GM18505 (cell line): ENCODE results near the gene TMEM30B.
"Not testable (repeated sequence)": the region's sequence is repeated elsewhere in the genome, so short reads cannot be mapped to it uniquely, and the experiment has no call there.

ENCODE experiments used
- ATAC-seq: cut with Tn5 transposase; IDR thresholded peaks from one replicate; pipeline ENCODE4 v1.9.1; 2021; ENCODE audit not compliant: unreplicated experiment
- POLR2A ChIP-seq: IDR thresholded peaks from 4 replicates; pipeline ENCODE4 v1.6.1; 2011; ENCODE audit warnings: borderline replicate concordance; ENCODE audit not compliant: insufficient read depth, insufficient read length; ENCODE audit errors: extremely low read depth

Gene TMEM30B

DNA sequence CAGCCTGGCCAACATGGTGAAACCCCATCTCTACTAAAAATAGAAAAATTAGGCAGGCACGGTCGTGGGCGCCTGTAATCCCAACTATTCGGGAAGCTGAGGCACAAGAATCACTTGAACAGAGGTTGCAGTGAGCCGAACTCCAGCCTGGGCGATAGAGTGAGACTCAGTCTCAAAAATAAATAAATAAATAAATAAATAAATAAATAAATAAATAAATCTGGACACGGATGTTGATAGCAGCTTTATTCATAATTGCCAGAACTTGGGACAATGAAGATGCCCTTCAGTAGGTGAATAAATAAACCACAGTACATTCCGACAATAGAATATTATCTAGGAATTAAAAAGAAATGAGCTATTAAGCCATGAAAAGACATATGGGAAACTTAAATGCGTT, 31.1 kb downstream of the TMEM30B start:
- no peak for ATAC-seq
- TF ChIP-seq POLR2A: no peak

DNA sequence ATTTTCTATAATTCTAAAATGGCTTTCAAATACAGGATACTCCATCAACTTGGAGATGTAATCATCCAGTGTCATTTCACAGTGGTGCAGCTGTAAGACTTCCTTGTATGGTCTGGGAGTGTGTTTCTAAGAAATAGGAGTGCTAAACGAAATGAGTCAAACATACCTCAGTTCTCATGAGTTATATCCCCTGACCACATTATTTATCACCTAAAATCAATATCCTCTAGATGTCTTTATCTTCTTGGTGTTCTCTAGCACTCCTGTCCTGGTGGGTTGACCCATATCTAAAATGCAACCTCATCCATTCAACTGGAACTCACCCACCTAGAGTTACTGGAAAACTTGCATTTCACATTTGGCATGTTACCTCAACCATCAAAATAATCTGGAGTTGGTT, 33.2 kb downstream of the TMEM30B start:
- TF ChIP-seq POLR2A: no peak
- ATAC-seq: no peak

DNA sequence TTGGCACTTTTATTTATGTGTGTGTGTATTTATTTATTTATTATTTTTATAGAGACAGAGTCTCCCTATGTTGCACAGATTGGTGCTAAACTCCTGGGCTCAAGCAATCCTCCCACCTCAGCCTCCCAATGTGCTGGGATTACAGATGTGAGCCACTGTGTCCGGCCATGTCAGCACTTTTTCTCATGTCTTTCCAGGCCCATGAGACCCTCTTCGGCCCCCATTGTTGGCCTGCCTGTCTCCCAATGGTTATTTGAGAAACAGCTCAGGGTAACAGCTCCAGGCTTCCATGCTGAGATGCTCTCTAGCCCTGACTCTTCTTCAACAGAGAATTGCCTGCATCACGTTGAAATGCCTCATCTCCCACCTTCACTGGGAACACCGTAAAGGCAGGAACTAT, 34.4 kb downstream of the TMEM30B start:
- no peak for ATAC-seq
- no peak for TF ChIP-seq POLR2A

DNA sequence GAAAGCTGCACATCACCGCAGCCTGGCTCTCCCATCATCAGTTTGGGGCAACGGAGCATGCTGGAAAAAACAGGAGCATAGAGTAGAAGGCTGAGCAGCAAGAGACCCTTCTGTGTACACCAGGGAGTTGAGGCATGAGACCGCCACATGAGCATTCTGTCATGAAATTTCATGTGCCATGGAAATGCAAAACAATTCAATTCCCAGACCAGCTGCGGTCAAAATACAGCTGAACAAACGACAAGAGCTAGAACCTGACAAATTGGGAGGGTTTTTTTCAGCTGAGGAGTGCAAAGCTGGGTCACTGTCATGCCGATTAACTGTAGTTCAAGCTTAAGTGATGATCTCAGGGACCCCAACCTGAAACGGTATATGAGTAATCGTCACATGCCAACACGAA, 37.1 kb downstream of the TMEM30B start:
- no peak for ATAC-seq
- TF ChIP-seq POLR2A: no peak

DNA sequence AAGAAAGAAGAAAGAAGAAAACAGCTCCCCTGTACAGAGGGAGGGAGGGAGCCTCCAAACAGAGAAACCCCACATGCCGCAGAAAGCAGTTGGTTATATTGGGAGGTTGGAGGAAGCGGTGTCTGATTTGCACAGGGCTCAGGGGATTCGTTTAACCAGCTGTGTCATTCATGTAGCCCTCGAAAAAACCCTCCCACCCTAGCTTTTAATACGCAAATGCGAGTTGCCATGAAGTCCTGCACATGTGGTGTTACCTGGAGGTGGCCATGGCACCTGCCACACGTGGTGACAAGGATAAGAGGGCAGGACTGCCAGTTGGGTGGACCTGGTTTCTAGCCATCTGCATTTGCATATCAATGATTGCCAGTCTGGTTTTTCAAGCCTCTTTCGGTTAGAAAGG, 40.9 kb downstream of the TMEM30B start:
- no peak for ATAC-seq
- no peak for TF ChIP-seq POLR2A

DNA sequence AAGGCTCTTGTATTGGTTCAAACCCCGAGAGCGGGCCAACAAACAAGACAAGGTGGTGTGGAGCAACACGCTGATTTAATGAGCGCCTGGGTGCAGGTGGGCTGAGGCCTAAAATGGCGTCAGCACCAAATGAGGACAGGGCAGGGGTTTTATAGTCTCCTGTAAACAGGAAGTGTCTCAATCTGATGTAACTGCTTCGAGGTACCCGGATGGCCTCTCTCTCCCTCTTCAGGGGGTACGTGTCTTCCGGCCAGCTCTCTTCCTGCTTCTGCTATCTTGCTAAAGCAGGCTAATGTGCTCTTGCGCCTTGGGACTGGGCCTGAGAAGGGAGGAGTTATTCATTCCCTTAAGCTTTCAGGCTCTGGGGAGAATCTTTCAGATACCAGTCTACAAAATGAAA, 41.9 kb downstream of the TMEM30B start:
- ATAC-seq: not testable (repeated sequence)

DNA sequence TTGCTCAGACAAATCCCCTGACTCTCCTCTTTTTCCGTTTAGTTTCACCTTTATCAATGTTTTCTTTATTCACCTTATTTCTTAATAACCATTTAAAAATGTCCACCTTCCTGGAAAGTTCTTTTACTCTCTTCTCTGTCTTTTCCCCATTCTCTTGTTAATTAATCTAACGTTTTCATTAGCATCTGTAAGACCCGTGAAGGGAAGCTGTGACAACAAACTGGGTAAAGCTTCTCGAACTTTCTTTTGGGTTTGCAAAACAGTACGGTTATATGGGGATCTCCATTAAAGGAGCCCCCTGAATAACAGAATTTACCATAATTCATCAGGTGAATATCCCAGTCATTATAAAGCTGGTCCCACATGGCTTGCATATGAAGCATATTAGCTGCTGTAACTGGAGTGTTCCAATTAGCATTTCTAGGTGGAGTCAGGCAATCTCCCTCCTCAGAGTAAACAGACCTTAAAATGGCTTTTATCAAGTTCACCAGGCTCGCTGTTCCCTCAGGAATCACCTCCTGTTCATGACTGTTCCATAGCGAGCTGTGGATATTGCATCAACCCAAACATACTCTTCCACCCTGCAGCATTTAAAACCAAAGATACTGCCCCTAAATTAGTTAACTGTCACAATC, 42.4 kb downstream of the TMEM30B start:
- no peak for TF ChIP-seq POLR2A
- no peak for ATAC-seq

DNA sequence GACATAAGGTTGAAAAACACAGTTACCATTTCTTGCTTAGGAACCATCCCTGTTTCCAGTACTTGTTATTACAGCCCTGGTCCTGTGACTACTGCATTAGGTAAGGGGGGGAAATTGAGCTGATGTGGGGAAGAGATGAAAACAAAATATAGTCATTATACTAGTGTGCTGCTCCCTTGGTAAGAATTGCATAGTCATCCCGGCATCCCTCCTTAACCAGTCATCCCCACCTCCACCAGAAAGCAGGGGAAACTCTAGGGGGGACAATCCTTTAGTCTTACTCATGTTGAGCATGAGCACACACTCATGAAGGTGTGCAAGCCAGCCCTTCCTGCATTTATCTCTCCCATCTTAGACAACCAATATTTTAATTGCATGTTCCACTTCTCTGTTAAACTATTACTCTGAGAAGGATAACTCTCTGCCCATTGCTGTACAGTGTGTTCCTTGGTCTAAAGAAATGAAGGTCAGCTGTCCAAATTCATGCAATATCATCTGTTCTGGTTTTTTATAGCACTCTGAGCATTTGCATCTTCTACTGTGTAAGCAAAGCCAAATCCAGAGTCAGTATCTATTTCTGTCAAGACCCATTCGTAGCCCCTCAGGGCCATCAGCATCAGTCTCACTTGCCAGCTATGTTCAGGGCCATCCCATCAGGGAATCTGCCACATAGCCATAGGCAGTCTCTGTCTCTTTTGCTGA, 46.8 kb downstream of the TMEM30B start:
- no peak for TF ChIP-seq POLR2A
- no peak for ATAC-seq

DNA sequence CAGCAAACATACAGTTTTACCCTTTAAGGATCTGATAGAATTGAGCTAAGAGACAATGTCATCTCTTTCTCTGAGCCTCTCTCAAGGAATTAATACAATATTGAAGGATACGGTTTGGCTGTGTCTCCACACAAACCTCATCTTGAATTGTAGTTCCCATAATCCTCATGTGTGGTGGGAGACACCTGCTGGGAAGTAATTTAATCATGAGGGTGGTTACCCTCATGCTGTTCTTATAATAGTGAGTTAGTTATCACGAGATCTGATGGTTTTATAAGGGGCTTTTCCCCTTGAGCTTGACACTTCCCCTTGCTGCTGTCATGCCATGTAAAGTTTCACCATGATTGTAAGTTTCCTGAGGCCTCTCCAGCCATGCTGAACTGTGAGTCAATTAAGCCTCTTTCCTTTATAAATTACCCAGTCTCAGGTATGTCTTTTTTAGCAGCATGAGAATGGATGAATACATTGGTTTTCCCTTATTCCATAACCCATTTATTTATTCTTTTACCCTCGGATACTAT, 47.6 kb downstream of the TMEM30B start:
- ATAC-seq: no peak
- no peak for TF ChIP-seq POLR2A

DNA sequence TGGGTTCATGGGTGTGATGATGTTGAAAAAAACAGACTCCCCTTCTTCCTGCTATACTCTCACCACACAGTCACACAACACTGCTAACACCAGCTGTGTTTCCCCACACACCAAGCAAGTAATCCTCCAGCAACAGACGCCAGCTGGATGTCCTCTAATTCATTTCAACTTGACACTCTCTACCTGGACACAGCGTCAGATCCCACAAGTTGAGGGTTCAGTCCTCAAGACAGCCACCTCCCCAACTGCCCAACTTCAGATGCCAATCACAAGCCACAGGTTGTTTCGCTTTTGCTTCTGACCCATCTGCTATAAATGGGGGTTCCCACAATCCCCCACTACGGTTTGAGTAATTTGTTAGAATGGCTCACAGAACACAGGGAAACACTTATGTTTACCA, 49.3 kb downstream of the TMEM30B start:
- no peak for ATAC-seq
- no peak for TF ChIP-seq POLR2A

DNA sequence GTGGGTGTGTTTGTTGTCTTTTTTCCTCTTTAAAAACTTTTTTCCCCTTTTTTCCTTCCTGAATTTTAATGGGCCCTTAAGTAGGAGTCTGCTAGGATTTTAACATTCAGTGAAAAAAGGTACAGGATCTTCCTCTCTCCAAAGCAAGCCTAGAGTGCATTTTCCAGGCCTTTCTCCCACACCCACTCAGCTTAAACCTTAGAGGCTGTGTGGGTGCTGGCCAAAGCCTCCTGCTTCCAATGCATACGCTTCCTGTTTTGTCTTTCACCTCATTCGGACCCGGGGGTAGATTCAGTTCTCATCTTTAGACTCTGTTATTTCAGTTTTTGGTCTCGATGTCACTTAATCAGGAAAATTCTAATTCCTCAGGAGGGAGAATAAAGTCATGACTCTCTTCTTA, 51.2 kb downstream of the TMEM30B start:
- TF ChIP-seq POLR2A: no peak
- ATAC-seq: no peak

DNA sequence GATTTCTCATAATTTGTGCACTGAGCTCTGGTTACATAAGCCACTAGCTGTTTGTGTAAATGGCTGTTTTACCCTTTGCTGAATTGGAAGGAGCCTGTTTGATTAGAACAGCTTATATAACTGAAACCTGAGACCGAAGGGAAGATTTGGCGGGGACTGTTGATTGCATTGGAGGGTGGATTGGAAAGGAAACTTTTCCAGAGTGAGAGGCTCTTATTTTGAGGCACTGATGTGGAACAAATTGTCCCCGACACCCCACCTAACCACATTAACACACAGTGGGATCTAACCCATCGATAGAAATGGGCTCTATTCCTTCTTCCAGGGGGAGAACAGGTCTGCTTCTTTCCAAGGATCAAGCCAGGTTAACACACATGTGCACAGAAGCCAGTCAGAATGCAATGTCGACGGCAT, 51.7 kb downstream of the TMEM30B start:
- ATAC-seq: no peak
- TF ChIP-seq POLR2A: no peak

DNA sequence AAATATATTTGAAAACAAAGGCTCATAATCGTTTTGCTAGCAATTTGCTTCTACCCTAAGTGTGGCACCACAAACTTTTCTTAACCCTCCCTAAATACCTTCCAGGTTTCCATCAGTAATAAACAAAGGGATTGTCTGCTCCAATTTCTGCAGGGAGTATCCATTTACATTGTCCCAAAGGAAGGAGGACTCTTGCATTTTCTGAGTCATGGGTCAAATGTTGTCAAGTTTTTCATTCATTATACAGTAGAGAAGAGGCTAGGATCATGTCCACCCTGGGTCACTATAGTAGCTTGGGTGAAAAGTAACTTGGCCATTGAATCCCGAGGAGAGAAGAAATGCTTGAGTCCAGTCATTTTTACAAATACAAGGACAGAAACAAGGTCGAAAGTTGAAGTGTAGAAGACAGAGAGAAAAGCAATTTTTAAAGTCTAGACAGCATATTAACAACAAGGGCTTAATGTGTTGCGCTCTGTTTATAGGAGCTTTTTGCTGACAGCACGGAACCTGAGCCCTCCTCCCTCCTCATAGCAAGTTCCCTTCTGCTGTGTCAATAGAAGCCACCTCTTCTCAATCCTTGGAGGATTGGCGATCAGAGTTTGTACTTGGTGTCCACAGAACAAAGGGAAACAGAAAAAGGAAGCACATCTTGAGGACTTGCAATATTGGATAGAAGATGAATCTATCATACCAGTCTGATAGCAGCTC, 53.1 kb downstream of the TMEM30B start:
- ATAC-seq: no peak
- no peak for TF ChIP-seq POLR2A
